Hepatocyte (in vitro differentiated cells): ENCODE measurements around the gene NUP210L.

ENCODE experiments used
- CTCF ChIP-seq: fragments of 200-600 bp; sonication (generic); IDR thresholded peaks from 2 replicates; pipeline ENCODE4 v1.5.1; 2016; ENCODE audit warnings: antibody characterized with exemption, mild to moderate bottlenecking; ENCODE audit not compliant: poor library complexity
- EZH2 ChIP-seq: fragments of 200-600 bp; sonication (generic); IDR thresholded peaks from 2 replicates; pipeline ENCODE4 v1.6.1; 2016; ENCODE audit warnings: antibody characterized with exemption, mild to moderate bottlenecking, borderline replicate concordance

DNA sequence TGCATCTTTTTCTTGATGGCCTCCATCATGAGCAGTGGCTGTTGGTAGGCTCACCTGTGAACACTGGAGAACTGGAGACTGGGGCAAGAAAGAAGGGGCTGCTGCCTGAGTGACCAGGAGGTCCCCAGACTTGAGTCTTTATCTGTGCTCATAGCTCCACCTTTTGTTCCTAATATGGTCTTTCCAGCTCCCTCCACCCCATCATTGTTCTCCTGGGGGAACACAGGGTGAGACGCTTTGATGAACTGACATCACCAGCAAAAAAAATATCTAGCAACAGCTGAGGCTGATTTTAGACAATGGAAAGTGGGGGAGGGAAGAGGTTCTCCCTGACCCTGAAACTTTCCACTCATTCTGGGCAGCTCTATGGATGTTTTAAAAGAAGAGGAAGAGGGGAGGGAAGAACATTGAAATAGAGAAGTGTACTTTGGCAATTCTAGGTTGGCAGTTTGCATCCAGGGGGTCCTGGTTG, 37.2 kb upstream of the NUP210L start, which contains the start of gene TPM3:
- TF ChIP-seq CTCF: no peak
- TF ChIP-seq EZH2: no peak
